Endothelial cell of umbilical vein (primary cell): Measurements from ENCODE around the gene ANKFN1. TPM values are rescaled to one million over a fixed set of nuclear protein-coding genes. Genes with fewer than 3 reads are reported as not detected.

Experiments
- BruUV-seq: library from RNA; stranded (reverse); fragments of 400-500 nt; replicated peaks from 2 replicates; lab custom pipeline; 2021; lab: Mats Ljungman, UMichigan
- CTCF ChIA-PET: fragments of 300-600, 350-600 bp; sonication (Branson Sonifier 250); formaldehyde crosslinking; loops from one replicate; lab custom pipeline; 2021; ENCODE audit warnings: antibody characterized with exemption, inconsistent platforms; lab: Charles Lee
- POLR2A ChIA-PET: fragments of 300-600, 350-600 bp; sonication (Branson Sonifier 250); formaldehyde crosslinking; loops from one replicate; lab custom pipeline; 2021; ENCODE audit warnings: antibody characterized with exemption, inconsistent platforms; lab: Charles Lee
- DNase-seq: peaks from one replicate; pipeline ENCODE4 v3.0.0-alpha.2; 2011; ENCODE audit warnings: low read depth, low spot score
- FAIRE-seq: peaks from 2 replicates; lab custom pipeline; 2011; peaks lifted over from hg19 to GRCh38; lab: Jason Lieb, UNC
- H2AFZ ChIP-seq: 2 replicates; pipeline ENCODE4 v1.6.0; 2012; ENCODE audit warnings: low read depth, low read length, control low read depth, inconsistent platforms
- H3K27ac ChIP-seq: 2 replicates; pipeline ENCODE4 v1.5.1; 2011; ENCODE audit warnings: low read depth, mild to moderate bottlenecking, control low read depth, low read length, moderate library complexity; ENCODE audit not compliant: insufficient read depth
- H3K27me3 ChIP-seq, 2 experiments: 2 replicates each; pipeline versions ENCODE4 v1.6.0 to v1.6.1; 2011; ENCODE audit warnings: low read length in 2 of 2, mixed read lengths in 1 of 2; ENCODE audit not compliant: control insufficient read depth in 2 of 2, insufficient read depth in 2 of 2
- H3K36me3 ChIP-seq, 2 experiments: 2 replicates in 1 of 2; 3 replicates in 1 of 2; pipeline ENCODE4 v1.5.1; 2011; ENCODE audit warnings: low read length in 2 of 2, mild to moderate bottlenecking in 1 of 2, moderate library complexity in 1 of 2; ENCODE audit not compliant: control insufficient read depth in 2 of 2, insufficient read depth in 2 of 2; ENCODE audit errors: extremely low read depth in 1 of 2
- H3K4me1 ChIP-seq: 3 replicates; pipeline ENCODE4 v1.5.1; 2011; ENCODE audit warnings: mild to moderate bottlenecking, low read length; ENCODE audit not compliant: control insufficient read depth, insufficient read depth; ENCODE audit errors: extremely low read depth
- H3K4me2 ChIP-seq: 2 replicates; pipeline ENCODE4 v1.6.1; 2011; ENCODE audit warnings: low read length, control low read depth, mixed read lengths; ENCODE audit not compliant: insufficient read depth
- H3K4me3 ChIP-seq, 3 experiments: fragments of 200-600 bp in 1 of 3; sonication (generic), shearing (Covaris generic) in 1 of 3; replicated peaks in 1 of 3; 2 replicates each; pipeline ENCODE4 v1.5.1; 2011 to 2016; ENCODE audit warnings: control low read depth in 3 of 3, low read length in 3 of 3, mild to moderate bottlenecking in 2 of 3, inconsistent platforms in 1 of 3, low read depth in 1 of 3, moderate library complexity in 1 of 3; ENCODE audit not compliant: insufficient read depth in 1 of 3
- H3K79me2 ChIP-seq: 2 replicates; pipeline ENCODE4 v1.6.0; 2012; ENCODE audit warnings: low read length, inconsistent platforms; ENCODE audit not compliant: control insufficient read depth, insufficient read depth
- H3K9ac ChIP-seq: replicated peaks from 2 replicates; pipeline ENCODE3; 2011; ENCODE audit warnings: low read length, control low read depth; ENCODE audit not compliant: insufficient read depth; ENCODE audit errors: extremely low read depth
- H3K9me1 ChIP-seq: replicated peaks from 3 replicates; pipeline ENCODE4 v1.6.0; 2011; ENCODE audit warnings: mild to moderate bottlenecking, low read length; ENCODE audit not compliant: control insufficient read depth, insufficient read depth; ENCODE audit errors: extremely low read depth
- H3K9me3 ChIP-seq: replicated peaks from 2 replicates; pipeline ENCODE4 v1.5.1; 2012; ENCODE audit warnings: low read length, inconsistent platforms; ENCODE audit not compliant: control insufficient read depth, insufficient read depth
- H4K20me1 ChIP-seq: replicated peaks from 2 replicates; pipeline ENCODE3; 2011; ENCODE audit warnings: mild to moderate bottlenecking, low read length; ENCODE audit not compliant: control insufficient read depth, insufficient read depth; ENCODE audit errors: extremely low read depth
- CTCF ChIP-seq, 2 donors: IDR thresholded peaks; 1 replicate in 1 of 2; 2 replicates in 1 of 2; pipeline ENCODE4 v1.5.1; 2011; ENCODE audit warnings: low read length in 2 of 2, mild to moderate bottlenecking in 2 of 2, moderate library complexity in 2 of 2, control low read depth in 1 of 2, inconsistent platforms in 1 of 2, low read depth in 1 of 2; ENCODE audit not compliant: insufficient read depth in 1 of 2; ENCODE audit errors: extremely low read depth in 1 of 2
- EZH2 ChIP-seq: IDR thresholded peaks from 2 replicates; pipeline ENCODE4 v1.6.1; 2012; ENCODE audit warnings: borderline replicate concordance, low read depth, mild to moderate bottlenecking, moderate library complexity, low read length, inconsistent platforms; ENCODE audit not compliant: severe bottlenecking
- FOS ChIP-seq: IDR thresholded peaks from 2 replicates; pipeline ENCODE4 v1.6.1; 2011; ENCODE audit warnings: mild to moderate bottlenecking, low read length, moderate library complexity, borderline replicate concordance; ENCODE audit not compliant: insufficient read depth
- GATA2 ChIP-seq: IDR thresholded peaks from 2 replicates; pipeline ENCODE4 v1.7.0; 2011; ENCODE audit warnings: low read depth, mild to moderate bottlenecking, moderate library complexity, mixed read lengths, low read length; ENCODE audit not compliant: insufficient read length, insufficient read depth
- JUN ChIP-seq: IDR thresholded peaks from 2 replicates; pipeline ENCODE4 v1.6.1; 2011; ENCODE audit warnings: borderline replicate concordance, low read depth; ENCODE audit not compliant: insufficient read length, insufficient read depth
- MAX ChIP-seq: IDR thresholded peaks from 2 replicates; pipeline ENCODE4 v1.6.1; 2011; ENCODE audit not compliant: insufficient read depth, insufficient read length
- MYC ChIP-seq: IDR thresholded peaks from one replicate; pipeline ENCODE4 v1.6.1; 2011; ENCODE audit warnings: mild to moderate bottlenecking, low read depth, low read length
- POLR2A ChIP-seq: IDR thresholded peaks from 2 replicates; pipeline ENCODE4 v1.6.1; 2012; ENCODE audit warnings: low read depth, mild to moderate bottlenecking, control low read depth, low read length
- POLR2AphosphoS5 ChIP-seq: IDR thresholded peaks from 2 replicates; pipeline ENCODE4 v1.6.1; 2012; ENCODE audit warnings: low read depth, mild to moderate bottlenecking, control low read depth, low read length, moderate library complexity; ENCODE audit not compliant: insufficient read depth
- dilution Hi-C: fragments of 300-500 bp; cut with MboI; formaldehyde crosslinking; loops from one replicate; pipeline ENCODE4 v1.15.0; 2019; ENCODE audit warnings: low sequenced_read_pairs; ENCODE audit not compliant: extremely low pct_ligation_motif_present
- intact Hi-C: fragments of 100-400 bp; cut with micrococcal nuclease; formaldehyde crosslinking; loops from one replicate; pipeline ENCODE4 v1.10.0; 2022
- polyA plus RNA-seq, 4 experiments: library from polyadenylated mRNA; depleted of rRNA in 3 of 4; stranded (reverse) in 3 of 4; unstranded in 1 of 4; fragments of >200 nt; gene quantifications; 2 replicates each; pipeline versions ENCODE4 v1.2.1 to v1.2.3, GENCODE V29; 2011 to 2012; ENCODE audit warnings: missing spikeins in 1 of 4
- total RNA-seq: library from RNA; stranded (reverse); gene quantifications from 2 replicates; pipeline ENCODE4 v1.2.3, GENCODE V29; 2021

The ANKFN1 gene
- total and polyA plus RNA-seq, 2 donors (not counting 3 experiments of a cell fraction or from before 2014, with no cell fraction given) = 0.15 TPM; not detected in 1

- H3K27ac ChIP-seq = no peak overlapping the region
- intact Hi-C loops (loop anchor here (5.0 kb wide), 1 partner anchor 39 kb away; no protein-coding TSS in a partner anchor), dilution Hi-C loops (no loop called here)
- CTCF ChIA-PET = no interaction called here
- no peaks in the 10 kb centered on the region for H3K4me1 ChIP-seq
- no peaks in the 10 kb centered on the region for H3K9me1 ChIP-seq
- no peak overlapping the region for H3K4me2 ChIP-seq
- TF ChIP-seq CTCF (IDR thresholded peaks at IDR 0.05; ENCODE audit: extremely low read depth in 1 of 2, insufficient read depth in 1 of 2, low read depth in 1 of 2, low read length in 2 of 2) (no peak), EZH2 (no peak), FOS (no peak), GATA2 (no peak), JUN (no peak), MYC (no peak), POLR2A (no peak), POLR2AphosphoS5 (no peak), MAX (no peak)
- POLR2A ChIA-PET = no interaction called here
- no peak overlapping the region for H2AFZ ChIP-seq
- FAIRE-seq = no peak
- BruUV-seq = no TSS peak
- no peak overlapping the region for H3K9ac ChIP-seq
- H3K27me3 ChIP-seq = no peaks in the 10 kb centered on the region
- H3K4me3 ChIP-seq = no peak overlapping the region
- no peaks in the 10 kb centered on the region for H3K9me3 ChIP-seq
- H4K20me1 ChIP-seq = no peaks in the 10 kb centered on the region
- no peaks in the 10 kb centered on the region for H3K79me2 ChIP-seq
- no peak for DNase-seq
- H3K36me3 ChIP-seq = no peaks in the 10 kb centered on the region
Measured at GRCh38 chr17:56141046-56141839, 12.0 kb upstream of the ANKFN1 start.
